Left renal cortex interstitium (tissue), 4 donors: ENCODE measurements around the gene ABHD11. TPM values are rescaled to one million over a fixed set of nuclear protein-coding genes. Genes with fewer than 3 reads are reported as not detected.
A peak's percentile ranks its signal among the peaks of the same experiment; 100 is the strongest.

Source experiments
- DNase-seq, 4 donors: peaks; one replicate each; pipeline ENCODE4 v3.0.0-alpha.2; 2013; ENCODE audit warnings: low read depth in 4 of 4, low spot score in 2 of 4, missing footprints in 1 of 4
- polyA plus RNA-seq, 4 donors: library from polyadenylated mRNA; unstranded; fragments of 120-200 nt; gene quantifications; one replicate each; pipeline ENCODE4 v1.2.1, GENCODE V29; 2013; ENCODE audit not compliant: insufficient read length in 4 of 4

The ABHD11 gene
- polyA plus RNA-seq, 4 donors, result 23.7 to 35.9 (median 30.7) TPM

DNA sequence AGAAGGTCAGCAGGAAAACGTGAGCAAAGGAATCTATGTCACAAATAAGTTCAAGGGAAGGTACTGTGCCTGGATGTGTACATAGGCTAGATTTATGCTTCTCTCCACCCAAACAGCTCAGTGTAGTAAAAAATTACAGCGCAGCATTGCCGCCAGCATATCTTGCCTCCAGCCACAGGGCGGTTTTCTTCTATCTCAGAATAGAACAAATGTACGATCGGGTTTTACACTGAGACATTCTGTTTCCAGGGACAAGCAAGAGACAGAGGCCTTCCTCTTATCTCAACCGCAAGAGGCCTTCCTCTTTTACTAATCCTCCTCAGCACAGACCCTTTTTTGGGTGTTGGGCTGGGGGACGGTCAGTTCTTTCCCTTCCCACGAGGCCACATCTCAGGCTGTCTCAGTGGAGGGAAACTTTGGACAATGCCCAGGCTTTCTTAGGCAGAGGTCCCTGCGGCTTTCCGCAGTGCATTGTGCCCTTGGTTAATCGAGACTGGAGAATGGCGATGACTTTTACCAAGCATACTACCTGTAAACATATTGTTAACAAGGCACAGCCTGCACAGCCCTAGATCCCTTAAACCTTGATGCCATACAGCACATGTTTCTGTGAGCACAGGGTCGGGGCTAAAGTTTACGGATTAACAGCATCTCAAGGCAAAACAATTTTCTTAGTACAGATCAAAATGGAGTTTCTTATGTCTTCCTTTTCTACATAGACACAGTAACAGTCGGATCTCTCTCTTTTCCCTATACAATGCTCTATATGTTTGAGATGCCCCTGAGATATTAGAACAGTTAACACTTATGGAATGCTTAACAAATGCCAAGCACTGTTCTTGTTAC is 11.6 kb upstream of the ABHD11 start:
- DNase-seq, result no peak

DNA sequence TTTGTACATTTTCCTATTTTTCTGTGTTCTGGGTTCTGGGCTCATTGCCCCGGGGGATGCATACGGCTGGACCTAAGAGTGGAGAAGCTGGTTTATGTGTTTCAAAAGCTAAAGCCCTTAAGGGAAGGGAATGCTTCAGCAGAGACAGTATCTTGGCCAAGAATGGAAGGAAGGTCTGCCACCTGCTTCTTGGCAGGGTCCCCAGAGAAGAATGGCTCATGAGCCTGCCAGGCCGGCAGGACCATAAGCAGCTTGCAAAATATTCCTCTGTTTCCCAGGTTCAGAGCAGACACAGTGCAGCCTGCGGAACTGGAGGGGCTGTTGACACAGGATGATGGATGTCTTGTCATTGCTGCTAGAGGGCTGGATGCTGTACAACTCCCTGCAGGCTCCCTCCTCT is 7.8 kb upstream of the ABHD11 start:
- DNase-seq, result no peak

DNA sequence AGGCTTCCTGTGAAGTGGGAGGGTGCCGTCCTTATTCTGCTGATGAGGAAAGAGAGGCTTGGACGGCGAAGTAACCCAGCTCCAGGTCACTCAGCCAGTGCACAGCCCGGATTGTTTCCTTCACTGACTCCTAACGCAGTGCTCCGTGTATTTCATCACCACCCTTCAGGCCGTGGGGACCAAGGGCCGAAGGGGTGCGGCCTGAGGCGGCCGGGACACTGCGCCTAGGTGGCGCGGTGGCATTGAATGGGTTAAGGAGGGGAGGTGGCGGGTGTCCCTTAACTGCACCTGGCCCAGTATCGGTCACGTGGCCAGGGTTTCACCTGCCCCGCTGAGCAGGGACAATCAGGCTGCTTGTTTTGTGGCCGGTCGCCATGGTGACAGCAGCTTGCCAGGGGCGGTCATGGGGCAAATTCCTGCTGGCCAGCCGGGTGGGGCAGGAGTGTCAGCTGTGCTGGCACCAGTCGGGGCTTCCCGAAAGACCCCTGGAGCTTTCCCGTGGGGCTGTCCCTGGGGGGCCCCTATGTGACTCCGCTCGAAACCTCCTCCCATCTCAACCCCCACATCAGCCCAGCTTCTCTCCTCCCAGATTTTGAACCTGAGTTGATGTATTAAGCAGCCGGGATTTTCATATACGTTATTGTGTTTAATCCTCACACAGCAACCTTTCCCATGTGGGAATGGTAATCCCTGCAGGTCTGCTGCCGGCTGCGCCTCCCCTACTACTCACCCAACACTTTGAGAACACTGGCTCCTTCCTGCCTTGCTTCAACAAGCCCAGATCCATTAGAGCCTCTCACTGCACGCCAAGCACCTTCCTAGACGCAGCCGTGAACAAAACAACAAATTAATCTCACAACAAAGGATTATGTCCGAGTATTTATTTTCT is 4.4 kb upstream of the ABHD11 start:
- DNase-seq, result peak in 3 of 4 donors; percentile 81 to 94 (median 85)

DNA sequence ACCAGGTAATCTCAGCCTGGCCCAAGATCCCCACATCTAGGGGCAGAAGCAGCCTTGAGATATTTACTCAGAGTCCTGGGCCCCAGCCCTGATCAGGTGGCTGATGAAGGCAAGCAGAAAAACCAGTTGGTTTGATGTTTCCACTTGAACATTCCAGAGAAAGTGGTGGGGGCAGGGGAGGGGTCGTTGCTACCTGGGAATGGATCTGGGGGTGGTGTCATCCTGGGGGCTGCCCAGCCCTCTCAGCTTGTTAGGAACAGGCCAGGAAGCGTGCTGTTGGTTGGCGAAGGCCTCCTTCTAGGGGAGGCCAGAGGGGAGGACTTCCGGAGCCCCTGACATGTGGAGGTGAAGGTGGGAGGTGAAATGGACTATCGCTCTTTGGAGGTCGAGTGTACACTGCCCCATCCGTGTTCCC is 3.7 kb upstream of the ABHD11 start:
- no peak for DNase-seq

DNA sequence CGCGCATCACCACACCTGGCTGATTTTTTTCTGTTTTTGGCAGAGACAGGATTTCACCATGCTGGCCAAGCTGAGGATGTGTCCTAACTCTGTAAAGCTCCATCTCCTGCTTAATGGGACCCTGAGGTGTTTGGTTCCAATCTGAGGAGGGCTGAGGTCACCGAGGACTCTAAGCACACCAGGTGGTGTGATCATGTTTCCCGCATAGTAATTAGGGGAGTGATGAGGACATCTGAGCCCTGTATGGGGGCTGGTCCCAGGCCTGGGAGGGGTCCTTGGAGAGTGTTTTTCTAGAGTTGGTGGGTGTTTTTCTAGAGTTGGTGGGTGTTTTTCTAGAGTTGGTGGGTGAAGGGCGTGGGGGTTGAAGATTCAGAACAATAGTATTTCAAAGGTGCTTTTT is 3.0 kb upstream of the ABHD11 start:
- DNase-seq, result peak in 1 of 4 donors; percentile 37

DNA sequence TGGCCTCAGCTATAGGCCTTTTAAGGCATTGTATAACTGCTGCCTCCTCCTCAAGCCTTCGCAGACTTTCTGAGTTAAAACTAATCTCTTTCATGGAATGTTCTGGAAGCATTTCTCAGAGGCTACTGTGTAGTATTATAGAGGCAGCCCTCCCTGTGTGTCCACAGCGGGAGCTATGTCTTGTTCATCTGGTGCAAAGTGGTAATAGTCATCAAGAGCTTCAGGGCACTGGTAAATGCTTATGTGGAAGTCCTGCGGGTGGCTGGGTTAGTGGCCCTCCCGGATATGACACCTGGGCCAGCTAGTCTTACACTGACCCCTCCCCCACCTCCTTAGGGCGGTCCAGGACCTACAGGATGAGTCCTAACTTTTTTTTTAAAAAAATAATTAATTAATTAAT is 2.2 kb upstream of the ABHD11 start:
- DNase-seq, result no peak

DNA sequence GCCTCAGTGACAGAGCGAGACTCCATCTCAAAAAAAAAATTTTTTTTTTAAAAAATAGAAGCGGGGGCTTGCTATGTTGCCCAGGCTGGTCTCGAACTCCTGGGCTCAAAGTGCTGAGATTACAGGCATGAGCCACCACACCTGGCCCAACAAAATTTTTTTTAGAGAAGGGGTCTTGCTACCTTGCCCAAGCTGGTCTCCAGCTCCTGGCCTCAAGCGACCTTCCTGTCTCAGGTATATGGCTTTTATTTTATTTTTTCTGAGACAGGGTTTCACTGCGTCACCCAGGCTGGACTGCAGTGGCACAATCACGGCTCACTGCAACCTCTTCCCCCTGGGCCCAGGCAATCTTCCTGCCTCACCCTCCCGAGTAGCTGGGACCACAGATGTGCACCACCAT is 1.6 kb upstream of the ABHD11 start:
- DNase-seq, result no peak

DNA sequence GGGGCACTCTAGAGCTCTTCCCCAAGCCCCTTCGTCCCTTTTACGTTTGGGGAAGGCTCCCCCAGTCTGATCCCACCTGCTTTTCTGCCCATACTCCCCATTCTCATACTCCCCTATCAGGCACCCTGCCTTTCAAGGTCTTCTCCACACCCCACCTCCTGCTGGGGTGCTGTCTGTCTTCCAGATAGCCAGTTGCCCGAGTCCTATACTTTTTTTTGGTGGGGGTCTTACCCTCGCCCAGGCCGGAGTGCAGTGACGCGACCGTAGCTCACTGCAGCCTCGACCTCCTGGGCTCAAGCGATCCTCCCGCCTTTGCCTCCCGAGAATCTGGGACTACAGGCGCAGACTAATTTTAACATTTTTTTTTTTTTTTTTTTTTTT is 775 bp upstream of the ABHD11 start:
- DNase-seq, result no peak

DNA sequence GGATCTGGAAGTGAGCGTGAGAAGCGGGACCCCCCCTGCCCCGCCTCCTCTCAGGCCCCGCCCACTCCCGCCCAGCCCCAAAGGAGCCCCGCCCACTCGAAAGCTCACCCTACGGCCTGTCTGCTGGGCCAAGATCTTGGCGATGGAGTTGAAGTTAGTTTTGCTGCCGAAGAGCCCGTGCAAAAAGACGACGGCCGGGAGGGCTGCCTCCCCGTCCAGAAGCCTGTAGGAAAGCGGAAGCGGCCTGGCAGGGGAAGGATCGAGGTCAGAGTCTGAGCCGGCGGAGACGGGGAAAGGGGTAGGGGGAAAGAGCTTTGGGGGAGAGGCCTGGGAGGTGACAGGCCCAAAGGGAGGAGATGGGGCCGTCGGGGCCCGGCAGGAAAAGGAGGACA is 386 bp downstream of the ABHD11 start:
- DNase-seq, result no peak

DNA sequence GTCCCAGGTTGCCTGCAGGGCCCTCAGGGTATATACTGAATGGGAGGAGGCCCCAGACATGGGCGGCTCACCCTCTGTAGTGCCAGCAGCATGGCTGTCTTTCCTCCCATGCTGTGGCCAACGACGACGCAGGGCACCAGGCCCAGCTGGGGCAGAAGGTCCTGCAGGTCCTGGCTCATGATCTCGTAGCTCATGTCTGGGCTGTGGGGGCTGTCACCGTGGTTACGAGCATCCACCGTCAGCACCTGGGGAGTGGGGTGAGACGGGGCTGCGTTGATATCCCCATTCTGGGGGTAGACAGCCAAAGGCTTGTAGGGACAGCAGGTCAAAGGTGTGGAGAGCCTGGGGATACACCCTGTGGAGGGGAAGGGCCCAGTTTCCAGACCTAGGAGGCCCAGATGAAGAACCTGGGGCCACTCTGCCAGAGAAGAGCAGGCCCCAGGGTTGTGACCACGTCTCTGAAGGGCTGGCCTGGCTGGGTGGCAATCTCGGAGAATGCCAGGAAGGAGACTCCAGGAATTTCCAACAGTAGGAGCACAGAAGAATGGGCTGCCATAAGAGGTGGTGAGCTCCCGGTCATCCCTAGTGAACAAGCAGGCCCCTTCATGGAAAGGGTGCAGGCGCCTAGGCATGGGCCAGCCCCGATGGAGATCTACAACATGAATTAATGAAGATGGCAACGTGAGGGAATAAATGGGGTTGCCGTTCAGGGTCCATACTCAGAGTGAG is 947 bp downstream of the ABHD11 start:
- DNase-seq, result no peak

DNA sequence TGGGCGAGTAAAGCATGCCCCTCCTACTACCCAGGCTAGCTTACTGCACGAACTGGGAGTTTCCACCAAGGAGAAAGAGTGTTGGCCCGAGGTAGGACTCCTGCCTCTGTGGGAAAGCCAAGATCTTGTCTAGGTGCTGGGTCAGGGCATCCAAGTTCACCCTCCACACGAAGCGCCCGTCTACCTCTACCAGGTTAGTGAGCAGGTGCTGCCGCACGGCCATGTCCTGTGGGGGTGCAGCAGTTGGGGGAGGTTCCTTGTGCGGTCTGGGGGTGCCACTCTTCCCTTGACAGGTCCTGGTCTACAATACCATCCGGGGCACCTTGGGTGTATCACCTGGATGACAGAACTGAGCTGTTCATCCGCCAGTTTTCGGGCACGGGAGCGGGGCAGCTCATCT is 1.7 kb downstream of the ABHD11 start:
- no peak for DNase-seq

DNA sequence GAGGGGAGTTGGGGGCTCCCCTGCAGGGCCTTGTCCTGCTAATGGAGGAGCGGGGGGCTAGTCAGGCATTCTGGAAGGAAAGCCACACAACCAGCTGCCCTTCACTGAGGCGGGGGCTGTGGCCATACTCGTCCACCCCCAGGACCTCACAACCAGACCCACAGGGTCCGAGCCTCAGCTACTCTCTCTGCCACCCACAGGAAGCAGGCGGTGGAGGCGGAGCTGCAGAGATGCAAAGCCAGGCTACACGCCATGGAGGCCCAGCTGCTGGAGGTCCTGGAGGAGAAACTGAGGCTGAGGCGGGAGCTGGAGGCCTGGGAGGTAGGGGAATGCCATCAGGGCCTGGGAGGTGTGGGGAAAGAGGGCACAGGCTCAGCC is 3.1 kb downstream of the ABHD11 start:
- no peak for DNase-seq

DNA sequence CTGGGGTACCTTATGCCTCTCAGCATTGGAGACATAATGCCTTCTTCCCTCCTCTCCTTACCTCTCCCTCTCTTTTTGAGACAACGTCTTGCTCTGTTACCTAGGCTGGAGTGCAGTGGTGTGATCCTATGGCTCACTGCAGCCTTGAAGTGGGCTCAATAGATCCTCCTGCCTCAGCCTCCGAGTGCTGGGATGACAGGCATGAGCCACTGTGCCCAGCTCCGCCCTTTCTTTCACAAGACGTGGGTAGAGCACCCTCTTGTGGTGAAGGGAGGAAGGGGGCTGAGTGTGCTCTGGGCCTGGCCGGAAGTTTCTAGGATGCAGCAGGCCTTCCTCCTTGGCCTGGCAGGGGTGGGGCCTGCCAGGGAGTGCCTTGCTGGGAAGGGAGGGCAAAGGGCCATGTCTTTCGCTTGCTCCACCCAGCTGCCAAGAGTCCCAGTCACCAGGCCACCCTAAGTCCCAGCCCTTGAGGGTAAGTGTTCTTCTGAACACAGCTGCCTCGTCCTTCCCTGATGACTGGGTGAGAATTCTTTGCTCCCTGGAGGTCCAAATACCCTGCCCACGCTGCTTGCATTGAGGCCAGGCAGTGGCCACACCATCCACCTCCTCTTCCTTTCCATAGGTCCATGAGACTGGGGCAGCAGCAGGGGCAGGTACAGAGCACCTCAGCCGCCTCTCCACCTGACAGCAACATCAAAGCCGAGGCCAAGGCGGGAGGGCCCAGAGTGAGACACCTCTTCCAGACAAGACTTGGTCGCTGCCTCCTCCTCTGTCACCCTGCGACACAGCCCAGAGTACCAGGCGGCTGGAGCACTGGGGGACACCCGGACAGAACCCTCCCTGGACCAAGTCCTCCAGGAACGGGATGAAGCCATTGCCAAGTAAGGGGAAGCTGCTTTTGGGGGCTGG is 3.7 kb downstream of the ABHD11 start:
- DNase-seq, result no peak

DNA sequence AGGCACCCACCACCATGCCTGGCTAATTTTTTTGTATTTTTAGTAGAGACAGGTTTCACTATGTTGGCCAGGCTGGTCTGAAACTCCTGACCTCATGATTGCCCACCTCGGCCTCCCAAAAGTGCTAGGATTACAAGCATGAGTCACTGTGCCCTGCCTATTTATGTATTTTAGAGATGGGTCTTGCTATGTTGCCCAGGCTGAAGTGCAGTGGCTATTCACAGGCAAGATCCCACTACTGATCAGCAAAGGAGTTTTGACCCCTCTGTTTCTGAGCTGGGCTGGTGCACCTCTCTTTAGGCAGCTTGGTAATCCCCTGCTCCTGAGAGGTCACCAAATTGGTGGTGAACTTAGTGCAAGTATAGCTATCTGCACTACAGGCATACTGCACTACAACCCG is 6.2 kb downstream of the ABHD11 start:
- no peak for DNase-seq

DNA sequence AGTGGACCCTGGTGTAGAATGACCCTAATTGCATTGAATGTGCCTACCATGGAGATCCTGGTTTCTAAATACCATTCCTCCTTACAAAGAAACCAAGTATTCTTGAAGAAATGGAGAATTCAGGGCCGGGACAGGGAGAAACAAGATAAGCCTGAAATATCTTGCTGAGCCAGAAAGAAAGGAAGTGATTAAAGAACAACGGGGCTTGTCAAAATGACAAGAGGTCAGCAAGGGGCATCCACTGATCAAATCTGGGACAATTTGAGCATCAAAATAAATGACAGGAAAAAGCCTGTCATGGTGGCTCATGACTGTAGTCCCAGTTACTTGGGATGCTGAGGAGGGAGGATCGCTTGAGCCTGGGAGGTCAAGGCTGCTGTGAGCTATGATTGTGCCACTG is 8.1 kb downstream of the ABHD11 start:
- DNase-seq, result no peak

DNA sequence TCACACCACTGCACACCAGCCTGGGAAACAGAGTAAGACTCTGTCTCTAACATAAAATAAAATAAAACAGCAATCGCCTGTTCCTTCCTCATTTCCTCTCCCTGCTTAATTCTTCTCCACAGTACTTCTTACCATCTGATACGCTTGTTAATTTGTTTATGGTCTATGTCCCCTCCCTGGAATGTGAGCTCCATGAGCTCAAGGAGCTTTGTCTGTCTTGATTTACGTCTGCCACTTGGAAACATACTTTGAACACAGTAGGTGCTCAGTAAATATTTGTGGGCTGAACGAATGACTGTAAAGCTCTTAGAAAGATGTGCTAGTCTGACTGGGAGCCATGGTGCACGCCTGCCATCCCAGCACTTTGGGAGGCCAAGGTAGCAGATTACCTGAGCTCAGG is 10.1 kb downstream of the ABHD11 start:
- no peak for DNase-seq

DNA sequence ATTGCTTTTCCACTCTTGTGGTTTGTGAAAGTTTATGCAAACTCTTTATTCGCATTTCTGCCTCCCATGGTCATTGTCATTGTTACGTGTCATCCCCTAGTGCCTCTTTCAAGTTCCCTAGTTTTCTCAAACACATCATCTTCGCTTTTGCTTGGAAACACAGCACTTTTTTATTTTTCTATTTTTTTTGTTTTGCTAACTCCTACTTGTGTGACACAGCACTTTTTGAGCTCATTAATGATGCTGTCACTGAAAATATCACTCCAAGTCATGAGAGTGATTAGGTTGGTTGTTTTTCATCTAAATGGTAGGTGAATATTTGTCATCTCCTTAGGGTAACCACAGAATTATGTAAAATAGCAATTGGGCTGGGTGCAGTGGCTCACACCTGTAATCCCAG is 10.7 kb downstream of the ABHD11 start:
- DNase-seq, result no peak

DNA sequence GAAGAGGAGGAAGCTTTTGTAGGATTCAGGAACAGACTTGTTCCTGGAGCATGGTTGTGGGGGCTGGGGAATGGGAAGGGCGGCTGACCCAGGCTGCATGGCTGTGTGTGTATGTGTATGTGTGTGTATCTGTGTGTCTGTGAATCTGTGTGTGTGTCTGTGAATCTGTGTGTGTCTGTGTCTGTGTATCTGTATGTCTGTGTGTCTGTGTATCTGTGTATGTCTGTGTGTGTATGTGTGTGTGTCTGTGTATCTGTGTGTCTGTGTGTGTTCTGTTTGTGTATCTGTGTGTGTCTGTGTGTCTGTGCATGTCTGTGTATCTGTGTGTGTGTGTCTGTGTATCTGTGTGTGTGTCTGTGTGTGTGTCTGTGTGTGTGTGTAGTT is 12.5 kb downstream of the ABHD11 start:
- DNase-seq, result no peak

DNA sequence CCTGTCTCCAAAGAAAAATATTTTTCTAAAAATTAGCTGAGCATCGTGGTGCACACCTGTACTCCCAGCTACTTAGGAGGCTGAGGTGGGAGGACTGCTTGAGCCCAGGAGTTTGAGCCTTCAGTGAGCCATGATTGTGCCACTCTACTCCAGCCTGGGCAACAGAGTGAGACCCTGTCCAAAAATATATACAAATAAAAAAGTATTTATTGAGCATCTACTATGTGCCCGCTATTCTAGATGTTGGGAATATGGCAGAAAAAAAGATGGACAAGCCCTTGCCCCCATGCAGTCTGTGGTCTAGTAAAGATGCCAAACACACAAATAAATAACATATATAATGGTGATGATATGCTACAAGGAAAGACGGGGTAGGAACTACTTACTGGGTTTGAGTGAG is 14.8 kb downstream of the ABHD11 start:
- DNase-seq, result no peak

DNA sequence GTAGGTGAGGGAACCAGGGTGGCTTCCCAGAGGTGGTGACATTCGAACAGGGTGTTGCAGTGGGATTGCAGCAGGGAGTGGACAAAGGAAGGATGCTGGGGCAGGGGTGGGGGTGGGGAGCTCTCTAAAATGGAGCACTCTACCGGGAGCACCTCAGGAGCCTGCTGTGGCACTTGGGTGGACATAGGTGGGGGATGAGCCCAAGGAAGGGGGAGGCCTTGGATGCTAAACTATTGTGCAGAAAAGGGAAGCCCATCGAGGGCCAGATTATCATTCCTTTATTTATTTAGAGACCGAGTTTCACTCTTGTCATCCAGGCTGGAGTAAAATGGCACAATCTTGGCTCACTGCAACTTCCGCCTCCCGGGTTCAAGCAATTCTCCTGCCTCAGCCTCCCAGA is 15.8 kb downstream of the ABHD11 start:
- no peak for DNase-seq
